ENCODE results near the gene CX3CR1. TPM values are rescaled to one million over a fixed set of nuclear protein-coding genes. Genes with fewer than 3 reads are reported as not detected.
A peak's percentile ranks its signal among the peaks of the same experiment; 100 is the strongest.

Gene CX3CR1
- total and polyA plus RNA-seq, 2 experiments from 2014 or later, result not detected

GRCh38 chr3:39319249-39319648 is 39.4 kb upstream of the CX3CR1 start:
- Histone ChIP-seq H3K9ac (no peak overlapping the region), H3K4me1 (ENCODE audit: insufficient read depth) (no peaks in the 10 kb centered on the region), H3K9me3 (ENCODE audit: low read depth) (peaks cover 4% of the 10 kb centered on the region), H2AFZ (no peak overlapping the region), H3K27ac (no peak overlapping the region), H3K4me3 (no peak overlapping the region), H3K9me2 (ENCODE audit: insufficient read depth) (no peaks in the 10 kb centered on the region), H3K4me2 (ENCODE audit: unreplicated experiment) (no peak overlapping the region), H3K79me2 (ENCODE audit: insufficient read depth) (no peaks in the 10 kb centered on the region), H3K27me3 (replicated peaks; ENCODE audit: insufficient read depth) (no peaks in the 10 kb centered on the region), H3K36me3 (ENCODE audit: low read depth) (no peaks in the 10 kb centered on the region), H3F3A (ENCODE audit: insufficient read depth) (no peaks in the 10 kb centered on the region), H4K20me1 (ENCODE audit: insufficient read depth) (no peaks in the 10 kb centered on the region)
- DNase-seq, result no peak
- in situ Hi-C loops (cut with MboI), result no loop called here
- TF ChIP-seq EZH2phosphoT487 (IDR thresholded peaks at IDR 0.05; ENCODE audit: insufficient read depth, low read depth) (no peak), EZH2 (IDR thresholded peaks at IDR 0.05; ENCODE audit: insufficient read depth, poor library complexity, severe bottlenecking) (no peak)

DNA sequence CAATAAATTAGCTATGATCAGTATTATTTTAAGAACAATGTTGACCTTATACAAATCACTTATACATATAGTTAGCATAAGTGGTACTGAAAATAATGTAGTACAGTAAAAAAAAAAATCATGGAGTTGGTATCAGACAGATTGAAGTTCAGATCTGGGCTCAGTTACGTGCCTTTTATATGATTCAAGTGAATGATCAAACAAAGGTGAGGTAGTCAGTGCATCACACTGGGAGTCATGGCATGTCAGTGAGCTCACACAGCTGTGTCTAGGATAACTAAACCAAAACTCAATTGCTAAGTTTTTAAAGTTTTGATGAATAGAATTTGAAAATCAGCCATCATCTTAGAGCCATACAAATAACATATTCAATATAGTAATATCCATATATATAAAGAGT is 38.5 kb upstream of the CX3CR1 start:
- Histone ChIP-seq H3K36me3 (ENCODE audit: low read depth) (no peaks in the 10 kb centered on the region), H4K20me1 (ENCODE audit: insufficient read depth) (no peaks in the 10 kb centered on the region), H3K9me2 (ENCODE audit: insufficient read depth) (no peaks in the 10 kb centered on the region), H3K79me2 (ENCODE audit: insufficient read depth) (no peaks in the 10 kb centered on the region), H3K9me3 (ENCODE audit: low read depth) (peaks cover 4% of the 10 kb centered on the region), H3K27ac (no peak overlapping the region), H3F3A (ENCODE audit: insufficient read depth) (no peaks in the 10 kb centered on the region), H3K27me3 (replicated peaks; ENCODE audit: insufficient read depth) (no peaks in the 10 kb centered on the region), H3K9ac (no peak overlapping the region), H3K4me3 (no peak overlapping the region), H3K4me1 (ENCODE audit: insufficient read depth) (no peaks in the 10 kb centered on the region), H3K4me2 (ENCODE audit: unreplicated experiment) (no peak overlapping the region), H2AFZ (no peak overlapping the region)
- no peak for DNase-seq
- WGBS, 2 experiments (ENCODE audit: low coverage in 1 of 2, low lambda C conversion rate in 2 of 2, missing lambda C conversion rate in 2 of 2), result 5 to 6% methylated on average over 1 of the region's 1 CpG
- in situ Hi-C loops (cut with MboI), result no loop called here
- TF ChIP-seq EZH2 (IDR thresholded peaks at IDR 0.05; ENCODE audit: insufficient read depth, poor library complexity, severe bottlenecking) (no peak), EZH2phosphoT487 (IDR thresholded peaks at IDR 0.05; ENCODE audit: insufficient read depth, low read depth) (no peak)

- no peak overlapping the region for H2AFZ ChIP-seq
- no peak for TF ChIP-seq EZH2 (IDR thresholded peaks at IDR 0.05; ENCODE audit: insufficient read depth, poor library complexity, severe bottlenecking)
- TF ChIP-seq EZH2phosphoT487 (IDR thresholded peaks at IDR 0.05; ENCODE audit: insufficient read depth, low read depth), result no peak
- H3K9ac ChIP-seq, result no peak overlapping the region
- H4K20me1 ChIP-seq (ENCODE audit: insufficient read depth), result no peaks in the 10 kb centered on the region
- no peaks in the 10 kb centered on the region for H3K9me2 ChIP-seq (ENCODE audit: insufficient read depth)
- H3K79me2 ChIP-seq (ENCODE audit: insufficient read depth), result no peaks in the 10 kb centered on the region
- no peaks in the 10 kb centered on the region for H3F3A ChIP-seq (ENCODE audit: insufficient read depth)
- in situ Hi-C loops (cut with MboI), result no loop called here
- no peak overlapping the region for H3K4me3 ChIP-seq
- H3K4me2 ChIP-seq (ENCODE audit: unreplicated experiment), result no peak overlapping the region
- no peaks in the 10 kb centered on the region for H3K27me3 ChIP-seq (replicated peaks; ENCODE audit: insufficient read depth)
- no peaks in the 10 kb centered on the region for H3K36me3 ChIP-seq (ENCODE audit: low read depth)
- H3K9me3 ChIP-seq (ENCODE audit: low read depth), result peaks cover 4% of the 10 kb centered on the region
- no peaks in the 10 kb centered on the region for H3K4me1 ChIP-seq (ENCODE audit: insufficient read depth)
- H3K27ac ChIP-seq, result no peak overlapping the region
- 22 to 33% methylated on average over 2 of the region's 2 CpGs for WGBS, 2 experiments (ENCODE audit: low coverage in 1 of 2, low lambda C conversion rate in 2 of 2, missing lambda C conversion rate in 2 of 2)
- no peak for DNase-seq
Observed at GRCh38 chr3:39317571-39318169, 37.8 kb upstream of the CX3CR1 start.

- no peak overlapping the region for H3K9ac ChIP-seq
- peak; percentile 15 for DNase-seq
- H3K9me2 ChIP-seq (ENCODE audit: insufficient read depth), result no peaks in the 10 kb centered on the region
- H3K9me3 ChIP-seq (ENCODE audit: low read depth), result peaks cover 4% of the 10 kb centered on the region
- H3K27ac ChIP-seq, result no peak overlapping the region
- H4K20me1 ChIP-seq (ENCODE audit: insufficient read depth), result no peaks in the 10 kb centered on the region
- in situ Hi-C loops (cut with MboI), result no loop called here
- H3K4me2 ChIP-seq (ENCODE audit: unreplicated experiment), result no peak overlapping the region
- no peak overlapping the region for H3K4me3 ChIP-seq
- no peak for TF ChIP-seq EZH2 (IDR thresholded peaks at IDR 0.05; ENCODE audit: insufficient read depth, poor library complexity, severe bottlenecking)
- no peak for TF ChIP-seq EZH2phosphoT487 (IDR thresholded peaks at IDR 0.05; ENCODE audit: insufficient read depth, low read depth)
- H3K36me3 ChIP-seq (ENCODE audit: low read depth), result no peaks in the 10 kb centered on the region
- no peak overlapping the region for H2AFZ ChIP-seq
- H3F3A ChIP-seq (ENCODE audit: insufficient read depth), result no peaks in the 10 kb centered on the region
- H3K4me1 ChIP-seq (ENCODE audit: insufficient read depth), result no peaks in the 10 kb centered on the region
- H3K79me2 ChIP-seq (ENCODE audit: insufficient read depth), result no peaks in the 10 kb centered on the region
- WGBS, 2 experiments (ENCODE audit: low coverage in 1 of 2, low lambda C conversion rate in 2 of 2, missing lambda C conversion rate in 2 of 2), result 53 to 62% methylated on average over 1 of the region's 1 CpG
- no peaks in the 10 kb centered on the region for H3K27me3 ChIP-seq (replicated peaks; ENCODE audit: insufficient read depth)
Observed at GRCh38 chr3:39315420-39315819, 35.6 kb upstream of the CX3CR1 start.

DNA sequence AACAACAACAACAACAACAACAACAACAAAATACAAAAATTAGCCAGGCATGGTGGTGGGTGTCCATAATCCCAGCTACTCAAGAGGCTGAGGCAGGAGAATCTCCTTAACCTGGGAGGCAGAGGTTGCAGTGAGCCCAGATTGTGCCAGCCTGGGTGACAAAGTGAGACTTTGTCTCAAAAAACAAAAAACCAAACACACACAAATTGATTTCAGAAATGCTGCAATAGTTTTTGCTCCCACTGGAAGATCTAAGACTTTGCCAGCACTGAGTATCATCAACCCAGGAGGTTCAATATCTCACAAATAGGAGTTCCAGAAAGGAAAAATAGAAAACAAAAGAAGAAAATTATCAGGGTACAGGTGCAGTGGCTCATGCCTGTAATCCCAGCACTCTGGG is 33.5 kb upstream of the CX3CR1 start:
- Histone ChIP-seq H4K20me1 (ENCODE audit: insufficient read depth) (no peaks in the 10 kb centered on the region), H3K9me3 (ENCODE audit: low read depth) (peaks cover 4% of the 10 kb centered on the region), H3K4me1 (ENCODE audit: insufficient read depth) (no peaks in the 10 kb centered on the region), H3K9me2 (ENCODE audit: insufficient read depth) (no peaks in the 10 kb centered on the region), H3F3A (ENCODE audit: insufficient read depth) (no peaks in the 10 kb centered on the region), H3K4me3 (no peak overlapping the region), H3K36me3 (ENCODE audit: low read depth) (no peaks in the 10 kb centered on the region), H3K79me2 (ENCODE audit: insufficient read depth) (no peaks in the 10 kb centered on the region), H3K27ac (no peak overlapping the region), H2AFZ (no peak overlapping the region), H3K4me2 (ENCODE audit: unreplicated experiment) (no peak overlapping the region), H3K9ac (no peak overlapping the region), H3K27me3 (replicated peaks; ENCODE audit: insufficient read depth) (no peaks in the 10 kb centered on the region)
- TF ChIP-seq EZH2 (IDR thresholded peaks at IDR 0.05; ENCODE audit: insufficient read depth, poor library complexity, severe bottlenecking), result no peak
- TF ChIP-seq EZH2phosphoT487 (IDR thresholded peaks at IDR 0.05; ENCODE audit: insufficient read depth, low read depth), result no peak
- in situ Hi-C loops (cut with MboI), result no loop called here
- no peak for DNase-seq

Measured in GM23248 (cell line).